Uterus (tissue), 2 donors: Measurements from ENCODE around the gene COL5A2.

ENCODE experiments used
- POLR2A ChIP-seq, 2 donors: fragments of 450-650 bp; IDR thresholded peaks; one replicate each; pipeline ENCODE4 v1.6.1; 2016; ENCODE audit warnings: antibody characterized with exemption in 2 of 2, mild to moderate bottlenecking in 1 of 2, moderate library complexity in 1 of 2
- TF ChIP-seq, protein P1 (sequence below), 4 experiments: fragments of 200-600 bp in 2 of 4; fragments of 450-650 bp in 2 of 4; sonication (generic) in 2 of 4; IDR thresholded peaks; one replicate each; pipeline ENCODE4 v1.5.1; 2016 to 2019; ENCODE audit warnings: antibody characterized with exemption in 4 of 4, mild to moderate bottlenecking in 2 of 4, moderate library complexity in 1 of 4

- TF ChIP-seq, protein P1, sequence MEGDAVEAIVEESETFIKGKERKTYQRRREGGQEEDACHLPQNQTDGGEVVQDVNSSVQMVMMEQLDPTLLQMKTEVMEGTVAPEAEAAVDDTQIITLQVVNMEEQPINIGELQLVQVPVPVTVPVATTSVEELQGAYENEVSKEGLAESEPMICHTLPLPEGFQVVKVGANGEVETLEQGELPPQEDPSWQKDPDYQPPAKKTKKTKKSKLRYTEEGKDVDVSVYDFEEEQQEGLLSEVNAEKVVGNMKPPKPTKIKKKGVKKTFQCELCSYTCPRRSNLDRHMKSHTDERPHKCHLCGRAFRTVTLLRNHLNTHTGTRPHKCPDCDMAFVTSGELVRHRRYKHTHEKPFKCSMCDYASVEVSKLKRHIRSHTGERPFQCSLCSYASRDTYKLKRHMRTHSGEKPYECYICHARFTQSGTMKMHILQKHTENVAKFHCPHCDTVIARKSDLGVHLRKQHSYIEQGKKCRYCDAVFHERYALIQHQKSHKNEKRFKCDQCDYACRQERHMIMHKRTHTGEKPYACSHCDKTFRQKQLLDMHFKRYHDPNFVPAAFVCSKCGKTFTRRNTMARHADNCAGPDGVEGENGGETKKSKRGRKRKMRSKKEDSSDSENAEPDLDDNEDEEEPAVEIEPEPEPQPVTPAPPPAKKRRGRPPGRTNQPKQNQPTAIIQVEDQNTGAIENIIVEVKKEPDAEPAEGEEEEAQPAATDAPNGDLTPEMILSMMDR (IDR thresholded peaks at IDR 0.05) = no peak
- TF ChIP-seq POLR2A (IDR thresholded peaks at IDR 0.05) = no peak
Measured at GRCh38 chr2:189137519-189137918, 42.0 kb downstream of the COL5A2 start.
